ENCODE data around the gene UGT1A3.

DNA sequence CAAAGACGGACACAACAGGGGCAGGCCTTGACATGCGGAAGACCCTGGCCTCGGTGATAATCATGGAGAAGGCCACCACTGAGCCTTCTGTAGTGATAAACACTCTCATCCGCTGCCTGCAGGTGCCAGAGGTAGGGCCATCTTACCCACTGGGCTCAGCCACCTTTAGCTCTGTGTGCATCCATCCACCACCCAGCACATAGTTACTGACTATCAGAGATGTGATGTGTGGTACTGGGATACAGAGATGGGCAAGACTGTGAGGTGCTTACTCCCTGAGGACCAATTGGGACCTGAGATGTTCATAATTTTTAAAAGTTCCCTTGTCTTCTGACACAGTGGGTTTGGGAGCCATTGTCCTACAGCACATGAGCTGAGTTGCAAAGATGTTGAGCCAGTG lies 50.9 kb downstream of the UGT1A3 start:
- TF ChIP-seq, protein P1, sequence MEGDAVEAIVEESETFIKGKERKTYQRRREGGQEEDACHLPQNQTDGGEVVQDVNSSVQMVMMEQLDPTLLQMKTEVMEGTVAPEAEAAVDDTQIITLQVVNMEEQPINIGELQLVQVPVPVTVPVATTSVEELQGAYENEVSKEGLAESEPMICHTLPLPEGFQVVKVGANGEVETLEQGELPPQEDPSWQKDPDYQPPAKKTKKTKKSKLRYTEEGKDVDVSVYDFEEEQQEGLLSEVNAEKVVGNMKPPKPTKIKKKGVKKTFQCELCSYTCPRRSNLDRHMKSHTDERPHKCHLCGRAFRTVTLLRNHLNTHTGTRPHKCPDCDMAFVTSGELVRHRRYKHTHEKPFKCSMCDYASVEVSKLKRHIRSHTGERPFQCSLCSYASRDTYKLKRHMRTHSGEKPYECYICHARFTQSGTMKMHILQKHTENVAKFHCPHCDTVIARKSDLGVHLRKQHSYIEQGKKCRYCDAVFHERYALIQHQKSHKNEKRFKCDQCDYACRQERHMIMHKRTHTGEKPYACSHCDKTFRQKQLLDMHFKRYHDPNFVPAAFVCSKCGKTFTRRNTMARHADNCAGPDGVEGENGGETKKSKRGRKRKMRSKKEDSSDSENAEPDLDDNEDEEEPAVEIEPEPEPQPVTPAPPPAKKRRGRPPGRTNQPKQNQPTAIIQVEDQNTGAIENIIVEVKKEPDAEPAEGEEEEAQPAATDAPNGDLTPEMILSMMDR (IDR thresholded peaks at IDR 0.05; ENCODE audit: borderline replicate concordance, extremely low read depth, low read length, poor library complexity, severe bottlenecking): no peak
- TF ChIP-seq EZH2 (IDR thresholded peaks at IDR 0.05; ENCODE audit: borderline replicate concordance, low read depth, low read length, severe bottlenecking): no peak

All from DND-41 (cell line).